HG02852 (cell line): Measurements from ENCODE around the gene CC2D2B.

Experiments
- ATAC-seq: cut with Tn5 transposase; IDR thresholded peaks from one replicate; pipeline ENCODE4 v1.9.1; 2021; ENCODE audit warnings: mild to moderate bottlenecking, moderate library complexity; ENCODE audit not compliant: unreplicated experiment

Gene CC2D2B

DNA sequence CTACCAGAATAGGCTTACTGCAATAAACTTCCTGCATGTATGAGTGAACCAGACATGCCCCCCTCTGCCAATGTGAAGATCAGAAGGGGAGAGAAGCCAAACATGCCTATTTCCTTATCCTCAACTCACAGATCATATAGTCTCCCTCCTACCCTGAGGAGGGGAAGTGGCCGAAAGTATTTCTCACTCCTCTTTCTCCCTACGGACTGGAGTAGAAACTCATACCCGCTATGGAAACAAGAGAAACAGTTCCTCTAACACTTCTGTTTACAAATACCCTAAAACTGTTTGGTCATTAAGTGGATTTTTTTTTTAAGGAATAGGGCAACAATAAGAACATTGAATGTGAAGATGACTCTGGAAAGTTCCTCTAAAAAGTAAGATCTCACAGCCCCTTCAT is 167.0 kb downstream of the CC2D2B start:
- ATAC-seq: no peak

DNA sequence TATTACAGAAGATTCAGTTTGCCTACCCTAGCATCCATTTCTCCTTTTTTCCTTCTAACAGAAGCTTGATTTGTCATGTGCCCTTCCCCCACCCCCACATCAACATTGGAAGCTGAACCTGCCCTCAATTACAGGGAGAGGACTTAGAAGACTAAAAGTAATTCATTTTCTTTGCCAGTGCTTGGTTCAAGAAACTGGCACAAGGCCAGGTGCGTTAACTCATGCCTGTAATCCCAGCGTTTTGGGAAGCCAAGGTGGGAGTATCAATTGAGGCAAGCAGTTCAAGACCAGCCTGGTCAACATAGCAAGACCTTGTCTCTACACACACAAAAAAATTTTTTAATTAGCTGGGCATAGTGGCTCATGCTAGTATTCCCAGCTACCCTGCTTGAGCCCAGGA is 168.2 kb downstream of the CC2D2B start:
- no peak for ATAC-seq

DNA sequence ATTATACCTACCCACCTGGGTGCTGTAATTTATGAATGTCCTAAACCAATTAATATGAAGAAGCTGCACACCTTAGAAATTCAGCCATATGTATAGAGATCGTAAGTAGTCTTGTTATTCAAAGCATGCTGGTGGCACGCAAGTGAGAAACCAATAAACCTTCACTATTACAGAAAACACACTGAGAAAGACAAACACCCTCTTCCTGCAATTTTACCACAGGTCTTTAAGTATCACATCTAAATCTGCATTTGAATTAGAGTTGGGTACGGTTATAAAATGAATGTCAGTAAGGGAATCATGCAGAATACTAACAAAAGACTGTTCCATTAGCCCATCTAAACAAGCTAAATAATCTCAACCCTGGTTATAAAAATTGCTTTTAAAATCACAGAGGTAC is 169.4 kb downstream of the CC2D2B start:
- ATAC-seq: no peak

DNA sequence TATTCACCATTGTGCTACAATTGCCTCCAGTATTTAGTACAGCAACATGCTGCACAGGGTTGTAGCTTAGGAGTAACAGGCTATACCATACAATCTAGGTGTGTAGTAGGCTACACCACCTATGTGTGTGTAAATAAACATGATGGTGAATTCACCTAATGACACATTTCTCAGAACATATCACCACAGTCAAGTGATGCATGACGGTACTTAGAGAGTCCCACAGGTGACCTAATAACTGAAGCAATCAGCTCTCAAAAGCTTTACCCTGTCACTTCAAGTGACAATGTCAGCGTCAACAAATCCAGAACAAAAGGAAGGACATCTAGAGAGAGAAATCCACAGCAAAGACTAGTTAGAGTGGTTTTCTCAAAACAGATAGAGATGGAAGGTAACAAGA is 174.4 kb downstream of the CC2D2B start:
- ATAC-seq: no peak
